NT2/D1 (cell line): Measurements from ENCODE around the gene PAPOLB.

Experiments
- SUZ12 ChIP-seq: IDR thresholded peaks from 2 replicates; pipeline ENCODE4 v1.6.1; 2011; ENCODE audit not compliant: insufficient read length, insufficient read depth; ENCODE audit errors: extremely low read depth
- YY1 ChIP-seq: IDR thresholded peaks from 2 replicates; pipeline ENCODE4 v1.6.1; 2011; ENCODE audit not compliant: insufficient read length, insufficient read depth
- ZNF274 ChIP-seq: IDR thresholded peaks from 2 replicates; pipeline ENCODE4 v1.6.1; 2011; ENCODE audit warnings: mild to moderate bottlenecking, low read depth, low read length

- no peak for TF ChIP-seq YY1
- TF ChIP-seq SUZ12: no peak
- TF ChIP-seq ZNF274: no peak
Observed at GRCh38 chr7:4841836-4842235, 20.0 kb downstream of the PAPOLB start.
